NCI-H2196 (cell line): Measurements from ENCODE around the gene FLOT2.
A peak's percentile ranks its signal among the peaks of the same experiment; 100 is the strongest.
"Not testable (repeated sequence)": the region's sequence is repeated elsewhere in the genome, so short reads cannot be mapped to it uniquely, and the experiment has no call there.

Experiments used
- DNase-seq: peaks from one replicate; lab custom pipeline; 2025; ENCODE audit not compliant: unreplicated experiment; lab: John Stamatoyannopoulos, UW

The FLOT2 gene

GRCh38 chr17:28849281-28849680 lies 48.3 kb downstream of the FLOT2 start:
- no peak for DNase-seq

- DNase-seq = peak; percentile 2
Observed at GRCh38 chr17:28848667-28849066, 48.9 kb downstream of the FLOT2 start.

- not testable (repeated sequence) for DNase-seq
Observed at GRCh38 chr17:28846699-28847098, 50.8 kb downstream of the FLOT2 start.

GRCh38 chr17:28846231-28846630 lies 51.3 kb downstream of the FLOT2 start:
- no peak for DNase-seq

- no peak for DNase-seq
Observed at GRCh38 chr17:28843816-28844148, 53.8 kb downstream of the FLOT2 start.

- peak; percentile 63 for DNase-seq
Observed at GRCh38 chr17:28842282-28843012, 55.1 kb downstream of the FLOT2 start, which contains the start of gene FAM222B. Gene FAM222B (minus strand): TSS chr17:28842790. CDS start chr17:28766667, 76,123 bp downstream.

GRCh38 chr17:28841901-28842281 lies 55.6 kb downstream of the FLOT2 start:
- DNase-seq = no peak

GRCh38 chr17:28839221-28839620 lies 58.3 kb downstream of the FLOT2 start:
- no peak for DNase-seq

- not testable (repeated sequence) for DNase-seq
Observed at GRCh38 chr17:28836541-28836940, 61.0 kb downstream of the FLOT2 start.

GRCh38 chr17:28834420-28834819 lies 63.1 kb downstream of the FLOT2 start:
- no peak for DNase-seq
